GM19395 (cell line): ENCODE measurements around the gene ASB6.
"Not testable (repeated sequence)": the region's sequence is repeated elsewhere in the genome, so short reads cannot be mapped to it uniquely, and the experiment has no call there.

ENCODE experiments used
- ATAC-seq: cut with Tn5 transposase; IDR thresholded peaks from one replicate; pipeline ENCODE4 v1.9.1; 2021; ENCODE audit warnings: mild to moderate bottlenecking, moderate library complexity; ENCODE audit not compliant: unreplicated experiment

ASB6 gene

GRCh38 chr9:129609486-129610212 is 32.3 kb downstream of the ASB6 start:
- no peak for ATAC-seq

DNA sequence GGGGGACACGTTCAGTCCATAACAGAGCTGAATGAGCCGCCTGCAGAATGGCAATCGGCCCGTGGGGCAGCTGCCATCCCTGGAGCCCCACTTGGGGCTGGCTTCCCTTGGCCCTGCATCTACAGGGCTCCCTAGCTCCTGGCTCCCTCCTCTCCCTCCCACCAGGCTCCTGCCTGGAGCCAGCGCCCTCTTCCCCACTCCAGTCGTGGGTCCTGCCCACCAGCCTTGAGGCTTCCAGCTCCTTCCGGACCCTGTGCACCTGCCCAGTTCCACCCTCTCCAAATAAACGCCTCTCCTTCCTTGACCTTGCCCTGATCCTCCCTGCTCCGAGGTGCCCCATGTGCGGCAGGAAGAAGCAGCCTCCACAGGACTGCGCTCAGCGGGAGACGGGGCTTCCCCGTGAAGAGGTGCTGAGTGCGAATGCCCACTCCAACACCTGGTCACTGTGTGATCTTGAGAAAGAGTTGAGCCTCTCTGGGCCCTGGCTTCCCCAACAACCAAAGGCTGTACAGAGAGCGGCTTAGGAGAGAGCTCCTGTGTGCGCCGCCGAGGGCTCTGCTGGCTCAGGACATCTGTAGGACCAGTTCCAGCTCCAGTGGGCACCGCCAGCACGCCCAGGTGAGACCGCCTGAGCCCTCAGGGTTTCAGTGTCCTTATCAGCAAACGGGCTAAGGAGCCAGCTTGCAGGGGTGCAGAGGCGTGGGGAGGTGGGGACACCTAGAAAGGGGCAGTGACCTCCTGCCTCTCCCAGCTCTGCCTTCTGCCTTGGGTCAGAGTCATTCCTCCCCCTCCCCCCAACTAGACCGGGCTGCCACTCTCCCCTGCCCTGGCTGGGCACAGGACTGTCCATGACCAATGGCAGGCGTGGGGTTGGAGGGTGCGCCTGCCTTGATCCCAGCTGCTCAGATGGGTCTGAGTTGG is 33.1 kb downstream of the ASB6 start:
- ATAC-seq: no peak

DNA sequence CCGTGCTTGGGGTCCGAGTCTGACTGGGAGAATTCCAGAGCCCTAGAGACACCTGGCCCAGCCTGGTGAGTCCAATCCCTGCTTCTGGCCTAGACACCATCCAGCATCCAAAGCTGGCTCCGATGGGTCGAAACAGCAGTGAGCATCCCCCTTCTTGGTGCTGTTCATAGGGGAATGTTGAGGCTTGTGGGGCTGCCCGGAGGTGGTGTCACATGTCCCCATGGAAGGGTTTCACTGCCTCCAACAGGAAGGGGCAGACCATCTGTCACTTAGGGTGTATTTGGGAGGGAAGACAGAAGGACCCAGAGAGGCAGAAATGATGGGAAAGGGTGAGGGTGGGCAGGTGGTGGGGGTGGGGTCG is 34.9 kb downstream of the ASB6 start:
- ATAC-seq: no peak

DNA sequence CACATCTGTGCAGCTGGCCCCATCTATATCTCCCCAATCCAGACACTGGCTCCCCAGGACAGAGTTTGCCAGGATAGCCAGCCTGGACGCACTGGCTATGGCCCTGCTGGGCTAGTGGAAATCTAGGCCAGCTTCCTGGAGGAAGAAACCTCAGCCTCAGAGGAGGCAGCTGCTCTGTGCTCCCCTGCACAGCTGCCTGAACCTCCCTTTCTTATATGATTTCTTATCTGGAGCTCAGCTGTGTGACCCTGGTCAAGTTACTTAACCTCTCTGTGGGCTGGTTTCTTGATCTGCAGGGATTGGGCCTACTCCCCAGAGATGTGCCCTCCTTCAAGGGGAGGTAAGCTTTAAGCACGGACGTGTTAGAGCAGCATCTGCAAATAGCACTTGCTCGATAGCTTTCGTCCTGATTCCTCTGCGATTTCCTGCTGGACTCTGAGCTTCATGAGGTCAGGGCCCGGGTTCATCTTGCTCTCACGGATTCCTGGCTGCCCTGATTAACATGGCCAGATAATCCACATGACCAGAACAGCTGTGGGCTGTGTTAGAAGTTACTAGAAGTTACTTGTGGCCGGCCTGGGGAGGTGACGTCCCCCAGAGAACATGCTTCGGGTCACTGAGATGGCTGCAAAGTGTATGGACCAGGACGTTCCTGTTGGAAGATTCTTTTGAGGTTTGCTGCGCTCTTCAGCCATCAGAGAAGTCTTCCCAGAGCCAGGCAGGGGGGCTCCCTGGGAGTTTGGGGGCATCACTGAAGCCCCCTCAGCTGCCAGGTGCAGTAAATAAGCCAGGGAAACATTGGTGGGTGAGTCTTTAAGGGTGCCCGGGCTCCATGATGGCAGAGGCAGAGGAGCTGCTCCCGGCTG is 35.6 kb downstream of the ASB6 start:
- no peak for ATAC-seq

DNA sequence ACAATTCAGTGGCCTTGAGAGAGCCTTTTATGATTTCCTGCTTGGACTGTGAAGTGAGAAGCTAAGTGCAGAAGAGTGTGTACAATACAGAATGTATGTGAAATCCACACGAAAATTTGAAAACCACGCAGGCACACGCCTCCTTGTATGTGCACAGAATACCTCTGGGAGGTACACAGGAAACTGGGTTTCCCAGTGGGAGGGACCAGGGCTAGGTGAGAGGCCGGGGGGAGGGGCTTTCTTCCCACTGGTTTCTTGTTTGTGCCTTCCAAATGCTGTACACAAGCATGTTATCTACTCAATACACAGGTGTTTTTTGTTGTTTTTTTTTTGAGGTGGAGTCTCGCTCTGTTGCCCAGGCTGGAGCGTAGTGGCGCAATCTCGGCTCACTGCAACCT is 37.2 kb downstream of the ASB6 start:
- ATAC-seq: no peak

- ATAC-seq: no peak
Observed at GRCh38 chr9:129604056-129604765, 37.7 kb downstream of the ASB6 start.

DNA sequence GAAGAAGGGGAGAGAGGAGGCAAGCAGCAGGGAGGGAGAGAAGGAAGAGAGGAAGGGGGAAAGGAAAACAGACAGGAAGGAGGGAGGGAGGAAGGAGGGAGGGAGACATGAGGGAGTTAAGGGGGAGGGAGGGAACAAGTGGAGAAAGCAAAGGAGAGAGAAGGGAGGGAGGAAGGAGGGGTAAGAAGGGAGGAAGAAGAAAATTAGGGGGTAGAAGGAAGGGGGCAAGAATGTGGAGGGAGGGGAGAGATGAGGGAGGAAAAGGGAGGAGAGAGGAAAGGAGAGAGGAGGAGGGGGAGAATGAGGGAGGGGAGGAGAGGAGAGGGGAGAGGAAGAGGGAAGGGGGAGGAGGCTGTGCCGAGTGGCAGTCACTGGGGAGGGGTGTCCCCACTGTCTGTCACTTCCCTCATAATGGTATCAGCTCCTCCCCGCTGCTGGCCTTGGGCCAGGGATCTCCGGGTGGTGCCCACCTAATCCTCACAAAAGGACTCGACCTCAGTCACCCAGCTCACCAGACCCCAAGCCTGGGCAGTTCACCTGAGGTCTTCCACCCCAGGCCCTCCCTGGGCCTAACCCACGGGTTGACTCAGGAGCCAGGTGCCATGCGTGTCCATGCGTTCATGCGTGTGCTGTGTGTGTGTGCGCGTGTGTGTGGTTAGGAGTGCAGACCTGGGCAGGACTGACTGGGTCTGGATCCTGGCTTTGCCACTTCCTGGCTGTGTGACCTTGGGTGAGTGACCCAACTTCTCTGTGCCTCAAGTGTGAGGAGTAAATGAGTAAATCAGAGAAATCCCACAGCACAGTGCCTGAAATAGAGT is 39.1 kb downstream of the ASB6 start:
- ATAC-seq: no peak

GRCh38 chr9:129601082-129601674 is 40.8 kb downstream of the ASB6 start:
- ATAC-seq: no peak

- no peak for ATAC-seq
Observed at GRCh38 chr9:129598089-129598596, 43.8 kb downstream of the ASB6 start.

- no peak for ATAC-seq
Observed at GRCh38 chr9:129597355-129598088, 44.4 kb downstream of the ASB6 start.

GRCh38 chr9:129596541-129597331 is 45.2 kb downstream of the ASB6 start:
- no peak for ATAC-seq

GRCh38 chr9:129595903-129596540 is 45.9 kb downstream of the ASB6 start:
- ATAC-seq: no peak

GRCh38 chr9:129595311-129595741 is 46.6 kb downstream of the ASB6 start:
- no peak for ATAC-seq

DNA sequence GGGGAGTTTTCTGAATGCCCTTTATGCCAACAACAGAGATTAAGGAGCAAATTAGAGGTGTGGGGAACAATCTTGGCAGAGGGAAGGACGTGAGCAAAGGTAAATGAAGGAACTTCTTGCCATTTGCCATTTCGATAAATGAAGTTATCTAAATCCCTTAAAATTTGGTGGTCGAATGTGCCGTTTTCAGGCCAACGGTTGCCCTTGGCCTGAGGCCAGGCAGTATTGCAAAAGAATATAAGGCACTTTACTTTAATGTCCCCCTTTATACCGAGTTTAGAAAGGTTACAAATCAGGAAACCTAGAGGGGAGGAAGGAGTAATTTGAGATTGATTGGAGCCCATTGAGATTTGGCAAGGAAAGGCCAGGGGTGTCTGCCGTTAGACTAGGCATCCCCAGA is 47.3 kb downstream of the ASB6 start:
- ATAC-seq: no peak

GRCh38 chr9:129592790-129593189 is 49.2 kb downstream of the ASB6 start:
- ATAC-seq: not testable (repeated sequence)

DNA sequence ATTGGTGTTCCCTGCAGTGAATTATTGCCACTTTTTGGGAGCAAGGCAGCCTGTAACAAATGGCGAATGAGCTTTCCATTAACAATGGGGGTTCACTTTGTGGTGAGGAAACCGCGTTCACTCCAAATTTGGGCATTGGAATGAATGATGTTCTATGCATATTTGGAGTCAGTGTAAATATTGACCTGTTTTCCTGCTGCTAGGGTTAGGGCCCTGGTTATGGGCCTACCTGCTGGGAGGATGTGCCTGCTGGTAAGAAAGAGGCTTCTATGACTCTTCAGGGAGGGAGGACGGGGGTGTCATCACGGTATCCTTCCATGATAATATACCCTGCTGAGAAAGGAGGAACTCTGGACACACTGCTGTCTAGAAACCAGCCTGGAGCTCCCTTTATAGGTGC is 50.0 kb downstream of the ASB6 start:
- ATAC-seq: no peak

GRCh38 chr9:129590466-129590865 is 51.5 kb downstream of the ASB6 start:
- no peak for ATAC-seq
